Stimulated activated effector memory CD8-positive, alpha-beta T cell treated with anti-CD3 and anti-CD28 coated beads, Interleukin-12 subunit alpha, Interleukin-12 subunit beta, amount 100 ng/mL, for 72 hours (primary cell): Measurements from ENCODE around the gene FBRSL1.
"Not testable (repeated sequence)": the region's sequence is repeated elsewhere in the genome, so short reads cannot be mapped to it uniquely, and the experiment has no call there.

Source experiments
- ATAC-seq: fragments of 150-1000 bp; cut with Tn5 transposase; 2 replicates; pipeline ENCODE4 v1.10.0; 2021
- DNase-seq, 2 donors: peaks; one replicate each; pipeline ENCODE4 v3.0.0; 2021 to 2022; ENCODE audit warnings: low spot score in 2 of 2
- H3K27ac Mint-ChIP-seq: one replicate; pipeline ENCODE4 v1.8.0; 2022; ENCODE audit warnings: mild to moderate bottlenecking, mixed read lengths
- H3K36me3 Mint-ChIP-seq: one replicate; pipeline ENCODE4 v1.8.0; 2022; ENCODE audit warnings: mild to moderate bottlenecking, mixed read lengths
- H3K4me1 Mint-ChIP-seq: one replicate; pipeline ENCODE4 v1.8.0; 2022; ENCODE audit warnings: mixed read lengths
- H3K4me3 Mint-ChIP-seq: one replicate; pipeline ENCODE4 v1.8.0; 2022; ENCODE audit warnings: mild to moderate bottlenecking, mixed read lengths
- H3K9me3 Mint-ChIP-seq: one replicate; pipeline ENCODE4 v1.8.0; 2022; ENCODE audit warnings: mixed read lengths

FBRSL1 gene

GRCh38 chr12:132524405-132524804 is 34.5 kb downstream of the FBRSL1 start:
- no peak for DNase-seq
- no peaks in the 10 kb centered on the region for H3K9me3 Mint-ChIP-seq
- no peak for ATAC-seq

GRCh38 chr12:132525011-132525832 is 35.3 kb downstream of the FBRSL1 start:
- Mint-ChIP-seq H3K4me3 (no peak overlapping the region), H3K27ac (no peak overlapping the region), H3K9me3 (no peaks in the 10 kb centered on the region), H3K4me1 (peaks cover 21% of the 10 kb centered on the region), H3K36me3 (no peaks in the 10 kb centered on the region)
- ATAC-seq (no peak), DNase-seq (no peak)

More at GRCh38 chr12:132524405-132524804, 34.5 kb downstream of the FBRSL1 start:
- Mint-ChIP-seq H3K4me3 (no peak overlapping the region), H3K4me1 (peaks cover 21% of the 10 kb centered on the region), H3K27ac (no peak overlapping the region), H3K36me3 (no peaks in the 10 kb centered on the region)

GRCh38 chr12:132525833-132526455 is 36.0 kb downstream of the FBRSL1 start:
- ATAC-seq (no peak), DNase-seq (no peak)
- Mint-ChIP-seq H3K9me3 (no peaks in the 10 kb centered on the region), H3K27ac (no peak overlapping the region), H3K36me3 (no peaks in the 10 kb centered on the region), H3K4me1 (peaks cover 20% of the 10 kb centered on the region), H3K4me3 (no peak overlapping the region)

GRCh38 chr12:132527186-132527882 is 37.4 kb downstream of the FBRSL1 start:
- no peak overlapping the region for H3K4me3 Mint-ChIP-seq
- no peaks in the 10 kb centered on the region for H3K36me3 Mint-ChIP-seq
- DNase-seq (no peak), ATAC-seq (no peak)
- no peaks in the 10 kb centered on the region for H3K9me3 Mint-ChIP-seq
- H3K27ac Mint-ChIP-seq: no peak overlapping the region
- peaks cover 14% of the 10 kb centered on the region for H3K4me1 Mint-ChIP-seq

GRCh38 chr12:132527883-132528264 is 37.9 kb downstream of the FBRSL1 start:
- Mint-ChIP-seq H3K36me3 (no peaks in the 10 kb centered on the region), H3K4me1 (peaks cover 14% of the 10 kb centered on the region), H3K4me3 (no peak overlapping the region), H3K27ac (no peak overlapping the region), H3K9me3 (no peaks in the 10 kb centered on the region)
- ATAC-seq (no peak), DNase-seq (no peak)

GRCh38 chr12:132528564-132529106 is 38.7 kb downstream of the FBRSL1 start:
- no peak overlapping the region for H3K4me3 Mint-ChIP-seq
- peaks cover 16% of the 10 kb centered on the region for H3K4me1 Mint-ChIP-seq
- ATAC-seq: no peak
- no peak overlapping the region for H3K27ac Mint-ChIP-seq
- DNase-seq: no peak
- peaks cover 4% of the 10 kb centered on the region for H3K36me3 Mint-ChIP-seq
- H3K9me3 Mint-ChIP-seq: no peaks in the 10 kb centered on the region

- H3K4me3 Mint-ChIP-seq: no peak overlapping the region
- H3K4me1 Mint-ChIP-seq: peaks cover 15% of the 10 kb centered on the region
- peaks cover 5% of the 10 kb centered on the region for H3K36me3 Mint-ChIP-seq
- no peak for DNase-seq
- peak overlapping the region; percentile 72 for H3K27ac Mint-ChIP-seq
- ATAC-seq: no peak
- H3K9me3 Mint-ChIP-seq: no peaks in the 10 kb centered on the region
Observed at GRCh38 chr12:132529156-132529839, 39.3 kb downstream of the FBRSL1 start.

GRCh38 chr12:132529906-132530305 is 40.0 kb downstream of the FBRSL1 start:
- ATAC-seq (no peak), DNase-seq (no peak)
- no peak overlapping the region for H3K4me3 Mint-ChIP-seq
- no peaks in the 10 kb centered on the region for H3K9me3 Mint-ChIP-seq
- peaks cover 15% of the 10 kb centered on the region for H3K4me1 Mint-ChIP-seq
- H3K27ac Mint-ChIP-seq: peak overlapping the region; percentile 72
- peaks cover 5% of the 10 kb centered on the region for H3K36me3 Mint-ChIP-seq

- ATAC-seq (no peak), DNase-seq (no peak)
- Mint-ChIP-seq H3K4me3 (no peak overlapping the region), H3K36me3 (peaks cover 5% of the 10 kb centered on the region), H3K9me3 (peaks cover 4% of the 10 kb centered on the region), H3K4me1 (peaks cover 20% of the 10 kb centered on the region), H3K27ac (peak overlapping the region; percentile 72)
Observed at GRCh38 chr12:132530447-132530846, 40.5 kb downstream of the FBRSL1 start.

GRCh38 chr12:132530851-132531250 is 40.9 kb downstream of the FBRSL1 start:
- peaks cover 5% of the 10 kb centered on the region for H3K9me3 Mint-ChIP-seq
- no peak overlapping the region for H3K27ac Mint-ChIP-seq
- no peak overlapping the region for H3K4me3 Mint-ChIP-seq
- peaks cover 5% of the 10 kb centered on the region for H3K36me3 Mint-ChIP-seq
- no peak for DNase-seq
- H3K4me1 Mint-ChIP-seq: peaks cover 24% of the 10 kb centered on the region
- ATAC-seq: no peak

- H3K4me1 Mint-ChIP-seq: peaks cover 43% of the 10 kb centered on the region
- DNase-seq, H3K9me3 Mint-ChIP-seq, H3K36me3 Mint-ChIP-seq, ATAC-seq, H3K4me3 Mint-ChIP-seq: not testable (repeated sequence)
- peak overlapping the region; percentile 87 for H3K27ac Mint-ChIP-seq
Observed at GRCh38 chr12:132532711-132533583, 43.0 kb downstream of the FBRSL1 start.

- DNase-seq (no peak), ATAC-seq (no peak)
- Mint-ChIP-seq H3K27ac (peak overlapping the region; percentile 87), H3K36me3 (peaks cover 5% of the 10 kb centered on the region), H3K4me1 (peaks cover 43% of the 10 kb centered on the region), H3K9me3 (peaks cover 7% of the 10 kb centered on the region), H3K4me3 (no peak overlapping the region)
Observed at GRCh38 chr12:132533584-132533958, 43.6 kb downstream of the FBRSL1 start.

- no peak for DNase-seq
- H3K9me3 Mint-ChIP-seq: peaks cover 7% of the 10 kb centered on the region
- H3K27ac Mint-ChIP-seq: peak overlapping the region; percentile 43
- no peak for ATAC-seq
- H3K4me1 Mint-ChIP-seq: peaks cover 43% of the 10 kb centered on the region
- no peak overlapping the region for H3K4me3 Mint-ChIP-seq
- H3K36me3 Mint-ChIP-seq: peaks cover 5% of the 10 kb centered on the region
Observed at GRCh38 chr12:132534076-132534475, 44.1 kb downstream of the FBRSL1 start.

- Mint-ChIP-seq H3K36me3 (peaks cover 5% of the 10 kb centered on the region), H3K27ac (peak overlapping the region; percentile 43), H3K4me3 (no peak overlapping the region), H3K4me1 (peaks cover 37% of the 10 kb centered on the region), H3K9me3 (peaks cover 7% of the 10 kb centered on the region)
- ATAC-seq (no peak), DNase-seq (no peak)
Observed at GRCh38 chr12:132535019-132535418, 45.1 kb downstream of the FBRSL1 start.
